B cell (primary cell): ENCODE data around the gene JARID2.

Experiments used
- CTCF ChIP-seq: fragments of 200-600 bp; IDR thresholded peaks from one replicate; pipeline ENCODE4 v1.8.0; 2022; ENCODE audit warnings: antibody characterized with exemption, mild to moderate bottlenecking
- EZH2 ChIP-seq: IDR thresholded peaks from 2 replicates; pipeline ENCODE4 v1.6.1; 2012; ENCODE audit warnings: borderline replicate concordance, low read depth, mild to moderate bottlenecking, moderate library complexity, low read length; ENCODE audit not compliant: insufficient read depth, poor library complexity, severe bottlenecking

DNA sequence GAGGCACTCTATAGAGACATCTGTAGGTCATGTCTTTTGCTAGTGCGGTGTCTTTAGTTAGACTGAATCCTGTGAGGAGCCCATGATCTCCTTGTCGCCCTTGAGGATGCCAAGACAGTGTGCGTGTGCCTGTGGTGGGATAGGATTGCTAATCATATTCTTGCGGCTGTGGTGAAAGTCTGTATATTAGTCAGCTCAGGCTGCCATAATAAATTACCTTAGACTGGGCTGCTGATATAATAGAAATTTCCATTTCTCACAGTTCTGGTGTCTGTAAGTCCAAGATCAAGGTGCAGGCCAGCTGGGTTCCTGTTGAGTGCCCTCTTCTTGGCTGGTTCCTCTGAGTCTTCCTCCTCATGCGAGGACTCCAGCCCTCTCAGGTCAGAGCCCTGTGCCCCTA, 141.2 kb downstream of the JARID2 start:
- no peak for TF ChIP-seq CTCF
- no peak for TF ChIP-seq EZH2
